ENCODE results near the gene TRPV3. TPM values are rescaled to one million over a fixed set of nuclear protein-coding genes. Genes with fewer than 3 reads are reported as not detected.
A peak's percentile ranks its signal among the peaks of the same experiment; 100 is the strongest.
"Not testable (repeated sequence)": the region's sequence is repeated elsewhere in the genome, so short reads cannot be mapped to it uniquely, and the experiment has no call there.

TRPV3 gene
- total and polyA plus RNA-seq, 2 experiments from 2014 or later, result 1.2 to 2.0 TPM

GRCh38 chr17:3528403-3528851 lies 29.2 kb downstream of the TRPV3 start:
- no peak for TF ChIP-seq CTCF (IDR thresholded peaks at IDR 0.05; ENCODE audit: low read depth, low read length)
- Histone ChIP-seq H3K9me3 (ENCODE audit: low read depth) (no peaks in the 10 kb centered on the region), H3K4me1 (ENCODE audit: low read depth) (peaks cover 7% of the 10 kb centered on the region), H3K27ac (peak overlapping the region; percentile 30), H3K27me3 (no peaks in the 10 kb centered on the region), H3K4me3 (no peak overlapping the region), H3K36me3 (no peaks in the 10 kb centered on the region)
- DNase-seq (ENCODE audit: low read depth in 1 of 2, low spot score in 1 of 2), result peak in 1 of 2 donors; percentile 41

GRCh38 chr17:3527896-3528295 lies 29.7 kb downstream of the TRPV3 start:
- TF ChIP-seq CTCF (IDR thresholded peaks at IDR 0.05; ENCODE audit: low read depth, low read length), result no peak

GRCh38 chr17:3527468-3527867 lies 30.1 kb downstream of the TRPV3 start:
- no peak for DNase-seq (ENCODE audit: low read depth in 1 of 2, low spot score in 1 of 2)
- Histone ChIP-seq H3K9me3 (ENCODE audit: low read depth) (no peaks in the 10 kb centered on the region), H3K27ac (no peak overlapping the region), H3K4me3 (no peak overlapping the region), H3K36me3 (no peaks in the 10 kb centered on the region), H3K27me3 (no peaks in the 10 kb centered on the region), H3K4me1 (ENCODE audit: low read depth) (peaks cover 7% of the 10 kb centered on the region)
- no peak for TF ChIP-seq CTCF (IDR thresholded peaks at IDR 0.05; ENCODE audit: low read depth, low read length)

More at GRCh38 chr17:3527896-3528295, 29.7 kb downstream of the TRPV3 start:
- Histone ChIP-seq H3K4me1 (ENCODE audit: low read depth) (peaks cover 7% of the 10 kb centered on the region), H3K9me3 (ENCODE audit: low read depth) (no peaks in the 10 kb centered on the region), H3K27me3 (no peaks in the 10 kb centered on the region), H3K27ac (peak overlapping the region; percentile 30), H3K36me3 (no peaks in the 10 kb centered on the region), H3K4me3 (no peak overlapping the region)
- DNase-seq (ENCODE audit: low read depth in 1 of 2, low spot score in 1 of 2), result no peak

GRCh38 chr17:3526971-3527370 lies 30.6 kb downstream of the TRPV3 start:
- H3K9me3 ChIP-seq (ENCODE audit: low read depth), result no peaks in the 10 kb centered on the region
- no peak for TF ChIP-seq CTCF (IDR thresholded peaks at IDR 0.05; ENCODE audit: low read depth, low read length)
- no peak for DNase-seq (ENCODE audit: low read depth in 1 of 2, low spot score in 1 of 2)
- H3K27me3 ChIP-seq, result no peaks in the 10 kb centered on the region
- H3K27ac ChIP-seq, result no peak overlapping the region
- peaks cover 7% of the 10 kb centered on the region for H3K4me1 ChIP-seq (ENCODE audit: low read depth)
- no peaks in the 10 kb centered on the region for H3K36me3 ChIP-seq
- no peak overlapping the region for H3K4me3 ChIP-seq

GRCh38 chr17:3526491-3526890 lies 31.1 kb downstream of the TRPV3 start:
- no peak overlapping the region for H3K4me3 ChIP-seq
- H3K36me3 ChIP-seq, result no peaks in the 10 kb centered on the region
- peaks cover 7% of the 10 kb centered on the region for H3K4me1 ChIP-seq (ENCODE audit: low read depth)
- H3K27ac ChIP-seq, result no peak overlapping the region
- no peak for DNase-seq (ENCODE audit: low read depth in 1 of 2, low spot score in 1 of 2)
- no peaks in the 10 kb centered on the region for H3K27me3 ChIP-seq
- H3K9me3 ChIP-seq (ENCODE audit: low read depth), result no peaks in the 10 kb centered on the region
- TF ChIP-seq CTCF (IDR thresholded peaks at IDR 0.05; ENCODE audit: low read depth, low read length), result no peak

GRCh38 chr17:3524024-3524423 lies 33.6 kb downstream of the TRPV3 start:
- H3K27ac ChIP-seq, result no peak overlapping the region
- TF ChIP-seq CTCF (IDR thresholded peaks at IDR 0.05; ENCODE audit: low read depth, low read length), result no peak
- no peak for DNase-seq (ENCODE audit: low read depth in 1 of 2, low spot score in 1 of 2)
- H3K9me3 ChIP-seq (ENCODE audit: low read depth), result no peaks in the 10 kb centered on the region
- H3K36me3 ChIP-seq, result no peaks in the 10 kb centered on the region
- no peaks in the 10 kb centered on the region for H3K27me3 ChIP-seq
- no peaks in the 10 kb centered on the region for H3K4me1 ChIP-seq (ENCODE audit: low read depth)
- H3K4me3 ChIP-seq, result no peak overlapping the region

- DNase-seq (ENCODE audit: low read depth in 1 of 2, low spot score in 1 of 2); H3K4me3 ChIP-seq; H3K27ac ChIP-seq; H3K9me3 ChIP-seq (ENCODE audit: low read depth); H3K36me3 ChIP-seq; H3K4me1 ChIP-seq (ENCODE audit: low read depth); H3K27me3 ChIP-seq: not testable (repeated sequence)
Measured at GRCh38 chr17:3519472-3519871, 38.1 kb downstream of the TRPV3 start.
